ENCODE results near the gene DPEP1. TPM values are rescaled to one million over a fixed set of nuclear protein-coding genes. Genes with fewer than 3 reads are reported as not detected.

DPEP1 gene
- total and polyA plus RNA-seq, 2 donors from 2014 or later: 24.2 to 433 TPM

- Histone ChIP-seq H3K9me3 (ENCODE audit: control insufficient read depth in 2 of 3, insufficient read depth in 1 of 3, low read length in 3 of 3) (no peaks in the 10 kb centered on the region), H3K36me3 (ENCODE audit: control insufficient read depth in 2 of 3, insufficient read depth in 3 of 3, low read length in 3 of 3) (no peaks in the 10 kb centered on the region), H3K4me3 (ENCODE audit: low read length in 3 of 3) (no peak overlapping the region), H3K9ac (ENCODE audit: low read length in 3 of 3) (no peak overlapping the region), H3K27me3 (ENCODE audit: control insufficient read depth, insufficient read depth, low read length) (no peaks in the 10 kb centered on the region), H3K27ac (ENCODE audit: low read depth in 2 of 2, low read length in 2 of 2) (no peak overlapping the region), H3K4me1 (ENCODE audit: control insufficient read depth in 2 of 3, insufficient read depth in 2 of 3, low read depth in 1 of 3, low read length in 3 of 3) (peaks cover 0 to 10% (median 10%) of the 10 kb centered on the region in 3 donors)
- DNase-seq (no peak), FAIRE-seq (no peak)
- TF ChIP-seq CTCF (IDR thresholded peaks at IDR 0.05; ENCODE audit: borderline replicate concordance, extremely low read depth, insufficient read depth): no peak
- intact Hi-C loops (cut with DNase I): no loop called here
Measured at GRCh38 chr16:89602952-89603590, 10.4 kb upstream of the DPEP1 start.

GRCh38 chr16:89604764-89605163 is 8.7 kb upstream of the DPEP1 start:
- Histone ChIP-seq H3K9me3 (ENCODE audit: control insufficient read depth in 2 of 3, insufficient read depth in 1 of 3, low read length in 3 of 3) (no peaks in the 10 kb centered on the region), H3K27ac (ENCODE audit: low read depth in 2 of 2, low read length in 2 of 2) (no peak overlapping the region), H3K36me3 (ENCODE audit: control insufficient read depth in 2 of 3, insufficient read depth in 3 of 3, low read length in 3 of 3) (no peaks in the 10 kb centered on the region), H3K9ac (ENCODE audit: low read length in 3 of 3) (no peak overlapping the region), H3K4me3 (ENCODE audit: low read length in 3 of 3) (no peak overlapping the region), H3K27me3 (ENCODE audit: control insufficient read depth, insufficient read depth, low read length) (no peaks in the 10 kb centered on the region), H3K4me1 (ENCODE audit: control insufficient read depth in 2 of 3, insufficient read depth in 2 of 3, low read depth in 1 of 3, low read length in 3 of 3) (peaks cover 0 to 11% (median 10%) of the 10 kb centered on the region in 3 donors)
- intact Hi-C loops (cut with DNase I): no loop called here
- TF ChIP-seq CTCF (IDR thresholded peaks at IDR 0.05; ENCODE audit: borderline replicate concordance, extremely low read depth, insufficient read depth): no peak
- no peak for DNase-seq
- no peak for FAIRE-seq

- intact Hi-C loops (cut with DNase I): no loop called here
- DNase-seq: no peak
- no peak for FAIRE-seq
- H3K36me3 ChIP-seq (ENCODE audit: control insufficient read depth in 2 of 3, insufficient read depth in 3 of 3, low read length in 3 of 3): no peaks in the 10 kb centered on the region
- peaks cover 0 to 11% (median 10%) of the 10 kb centered on the region in 3 donors for H3K4me1 ChIP-seq (ENCODE audit: control insufficient read depth in 2 of 3, insufficient read depth in 2 of 3, low read depth in 1 of 3, low read length in 3 of 3)
- no peak overlapping the region for H3K4me3 ChIP-seq (ENCODE audit: low read length in 3 of 3)
- no peaks in the 10 kb centered on the region for H3K9me3 ChIP-seq (ENCODE audit: control insufficient read depth in 2 of 3, insufficient read depth in 1 of 3, low read length in 3 of 3)
- H3K9ac ChIP-seq (ENCODE audit: low read length in 3 of 3): no peak overlapping the region
- H3K27ac ChIP-seq (ENCODE audit: low read depth in 2 of 2, low read length in 2 of 2): no peak overlapping the region
- TF ChIP-seq CTCF (IDR thresholded peaks at IDR 0.05; ENCODE audit: borderline replicate concordance, extremely low read depth, insufficient read depth): no peak
- no peaks in the 10 kb centered on the region for H3K27me3 ChIP-seq (ENCODE audit: control insufficient read depth, insufficient read depth, low read length)
Measured at GRCh38 chr16:89605186-89605970, 8.1 kb upstream of the DPEP1 start.
